Measurements from ENCODE around the gene ACIN1. TPM values are rescaled to one million over a fixed set of nuclear protein-coding genes. Genes with fewer than 3 reads are reported as not detected.

Gene ACIN1
- total RNA-seq, 4 donors from 2014 or later = 89.6 to 124 (median 109) TPM

DNA sequence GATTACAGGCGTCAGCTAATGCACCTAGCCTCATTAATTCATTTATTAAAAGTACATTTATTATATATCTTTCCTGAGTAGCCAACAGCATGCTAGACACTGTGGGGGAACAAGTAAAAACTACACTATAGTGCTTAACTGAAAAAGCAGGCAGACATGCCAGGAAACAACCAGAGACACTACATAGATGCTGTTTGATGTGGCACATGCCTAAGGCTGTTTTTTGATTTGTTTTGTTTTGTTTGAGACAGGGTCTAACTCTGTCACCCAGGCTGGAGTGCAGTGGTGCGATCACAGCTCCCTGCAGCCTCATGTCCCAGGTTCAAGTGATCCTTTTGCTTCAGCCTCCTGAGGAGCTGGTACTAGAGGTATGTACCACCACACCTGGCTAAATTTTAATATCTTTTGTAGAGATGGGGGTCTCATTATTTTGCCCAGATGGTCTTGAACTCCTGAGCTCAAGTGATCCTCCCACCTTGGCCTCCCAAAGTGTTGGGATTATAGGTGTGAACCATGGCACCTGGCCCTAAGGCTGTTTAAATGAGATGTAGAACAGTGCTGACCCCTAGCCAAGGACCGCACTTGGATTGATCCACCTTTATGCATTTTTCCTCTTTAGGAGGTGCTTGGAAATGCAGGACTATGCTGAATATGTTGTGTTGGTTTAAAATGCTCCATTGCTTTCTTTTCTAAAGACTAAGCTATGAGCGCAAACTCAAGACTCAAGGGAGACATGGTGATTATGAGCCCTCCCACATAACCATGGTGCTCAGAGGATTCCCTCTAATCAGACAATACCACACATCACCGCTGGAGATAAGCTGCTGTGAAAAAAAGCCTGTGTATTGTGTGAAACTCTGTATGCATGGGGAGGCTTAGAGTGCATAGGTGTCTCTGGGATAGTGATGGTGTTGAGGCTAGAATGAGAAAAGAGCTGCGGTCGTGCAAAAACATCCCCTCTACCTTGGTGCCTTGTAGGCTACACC, 74.5 kb downstream of the ACIN1 start:
- TF ChIP-seq, protein P1, sequence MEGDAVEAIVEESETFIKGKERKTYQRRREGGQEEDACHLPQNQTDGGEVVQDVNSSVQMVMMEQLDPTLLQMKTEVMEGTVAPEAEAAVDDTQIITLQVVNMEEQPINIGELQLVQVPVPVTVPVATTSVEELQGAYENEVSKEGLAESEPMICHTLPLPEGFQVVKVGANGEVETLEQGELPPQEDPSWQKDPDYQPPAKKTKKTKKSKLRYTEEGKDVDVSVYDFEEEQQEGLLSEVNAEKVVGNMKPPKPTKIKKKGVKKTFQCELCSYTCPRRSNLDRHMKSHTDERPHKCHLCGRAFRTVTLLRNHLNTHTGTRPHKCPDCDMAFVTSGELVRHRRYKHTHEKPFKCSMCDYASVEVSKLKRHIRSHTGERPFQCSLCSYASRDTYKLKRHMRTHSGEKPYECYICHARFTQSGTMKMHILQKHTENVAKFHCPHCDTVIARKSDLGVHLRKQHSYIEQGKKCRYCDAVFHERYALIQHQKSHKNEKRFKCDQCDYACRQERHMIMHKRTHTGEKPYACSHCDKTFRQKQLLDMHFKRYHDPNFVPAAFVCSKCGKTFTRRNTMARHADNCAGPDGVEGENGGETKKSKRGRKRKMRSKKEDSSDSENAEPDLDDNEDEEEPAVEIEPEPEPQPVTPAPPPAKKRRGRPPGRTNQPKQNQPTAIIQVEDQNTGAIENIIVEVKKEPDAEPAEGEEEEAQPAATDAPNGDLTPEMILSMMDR (IDR thresholded peaks at IDR 0.05; ENCODE audit: low read depth) = no peak

DNA sequence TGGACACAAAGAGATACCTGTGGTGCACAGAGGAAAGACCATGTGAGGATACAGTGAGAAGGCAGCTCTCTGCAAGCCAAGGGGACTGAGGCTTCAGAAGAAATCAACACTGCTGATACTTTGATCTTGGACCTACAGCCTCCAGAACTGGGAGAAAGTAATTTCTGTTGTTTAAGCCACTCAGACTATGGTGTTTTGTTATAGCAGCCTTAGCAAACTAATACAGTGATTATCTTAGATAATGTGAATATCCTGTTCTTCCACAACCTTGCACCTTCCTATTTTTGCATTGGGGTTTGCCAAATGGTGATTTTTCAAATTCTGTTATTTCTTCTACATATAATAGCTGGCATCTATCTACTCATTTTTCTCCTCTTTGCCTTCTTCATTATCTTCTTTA, 76.8 kb downstream of the ACIN1 start:
- TF ChIP-seq, protein P1 (IDR thresholded peaks at IDR 0.05; ENCODE audit: low read depth) = no peak

DNA sequence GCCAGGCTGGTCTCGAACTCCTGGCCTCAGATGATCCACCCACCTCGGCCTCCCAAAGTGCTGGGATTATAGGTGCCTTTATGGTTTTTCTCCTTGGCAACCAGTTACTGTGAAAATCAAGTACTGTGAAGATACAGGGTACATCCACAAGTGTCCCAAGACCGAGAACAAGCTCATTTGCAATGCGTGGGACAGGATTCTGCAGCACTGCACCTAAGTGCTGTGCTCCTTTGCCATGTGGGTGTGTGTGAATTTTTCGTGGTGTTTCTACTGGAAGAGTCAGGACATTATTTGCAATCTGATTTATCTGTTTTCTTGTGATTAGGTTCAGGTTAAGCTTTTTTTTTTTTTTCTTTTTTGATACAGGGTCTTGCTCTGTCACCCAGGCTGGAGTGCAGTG, 77.8 kb downstream of the ACIN1 start:
- TF ChIP-seq, protein P1 (IDR thresholded peaks at IDR 0.05; ENCODE audit: low read depth) = no peak

DNA sequence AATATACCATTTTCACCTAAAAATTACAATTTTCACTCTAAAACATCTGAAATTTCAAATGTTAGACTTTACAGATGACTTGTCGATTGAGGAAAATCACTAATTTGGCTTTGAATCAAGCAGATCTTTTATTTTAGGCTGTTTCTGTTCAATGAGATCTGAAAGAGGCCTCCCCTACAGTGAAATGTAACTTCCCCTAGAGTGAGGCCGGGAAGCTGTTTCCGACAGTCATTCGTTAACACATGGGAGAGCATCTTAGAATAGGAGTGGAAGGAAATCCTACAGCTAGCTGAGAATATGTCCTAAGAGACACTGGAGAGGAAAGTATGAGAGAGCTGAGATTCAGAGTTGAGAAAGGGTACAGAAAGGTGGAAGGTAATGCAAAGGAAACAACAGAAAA, 79.3 kb downstream of the ACIN1 start:
- TF ChIP-seq, protein P1 (IDR thresholded peaks at IDR 0.05; ENCODE audit: low read depth) = no peak

- TF ChIP-seq, protein P1 (IDR thresholded peaks at IDR 0.05; ENCODE audit: low read depth) = no peak
Observed at GRCh38 chr14:23013054-23013748, 81.7 kb downstream of the ACIN1 start.

DNA sequence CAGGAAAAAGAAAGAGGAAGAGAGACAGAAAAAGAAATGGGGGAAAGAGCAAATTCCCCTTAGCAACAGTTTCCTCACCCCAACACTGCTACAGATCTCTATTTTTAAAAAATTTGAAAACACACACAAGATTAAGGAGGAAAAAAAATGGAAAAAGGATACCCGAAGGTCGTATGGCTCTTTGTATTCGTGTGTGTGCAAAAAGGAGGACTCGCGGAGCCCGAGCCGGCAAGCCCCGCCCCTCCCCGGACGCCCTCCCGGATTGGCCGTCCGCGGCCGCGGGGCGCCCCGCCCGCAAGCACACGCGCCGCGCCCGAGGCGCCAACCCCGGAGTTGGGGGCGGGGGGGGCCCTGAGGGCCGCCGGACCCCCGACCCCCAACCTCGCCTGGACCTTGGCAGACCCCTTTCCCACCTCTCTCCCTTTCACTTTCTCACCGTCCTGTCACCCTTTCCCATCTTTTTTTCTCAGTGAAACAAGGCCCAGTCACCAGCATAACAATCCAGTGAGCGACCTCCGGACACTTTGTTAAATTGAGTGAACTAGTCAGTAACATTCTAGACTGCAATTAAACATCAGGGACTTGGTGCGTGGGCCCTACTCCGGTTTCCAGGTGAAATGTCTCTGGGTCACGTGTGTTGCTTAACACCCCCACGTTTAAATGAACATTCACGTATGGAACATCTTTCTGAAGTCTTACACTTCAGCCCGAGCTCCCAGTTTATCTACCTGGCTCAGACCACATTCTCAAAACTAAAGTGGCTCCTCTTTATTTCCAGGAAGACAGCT, 84.8 kb downstream of the ACIN1 start, which contains the start of gene C14orf93:
Gene C14orf93 (minus strand): TSS at position 205 of the 788 bp plus-strand sequence. CDS start 11,120 bp downstream, outside the sequence.
- TF ChIP-seq, protein P1 (IDR thresholded peaks at IDR 0.05; ENCODE audit: low read depth) = no peak
